Endometrial microvascular endothelial cells (primary cell): ENCODE measurements around the gene SPRYD3. TPM values are rescaled to one million over a fixed set of nuclear protein-coding genes. Genes with fewer than 3 reads are reported as not detected.

Source experiments
- in situ Hi-C: cut with HindIII; loops from 2 replicates; pipeline ENCODE4 v1.10.0; 2017; ENCODE audit warnings: low sequenced_read_pairs, low pct_unique_long_range_greater_than_20kb; ENCODE audit errors: inconsistent ontology term
- total RNA-seq: library from RNA; depleted of rRNA; stranded (reverse); fragments of >200 nt; gene quantifications from one replicate; pipeline ENCODE4 v1.2.3, GENCODE V29; 2015; ENCODE audit errors: inconsistent ontology term

Gene SPRYD3
- total RNA-seq, 1 donor from 2014 or later = 34.1 TPM

DNA sequence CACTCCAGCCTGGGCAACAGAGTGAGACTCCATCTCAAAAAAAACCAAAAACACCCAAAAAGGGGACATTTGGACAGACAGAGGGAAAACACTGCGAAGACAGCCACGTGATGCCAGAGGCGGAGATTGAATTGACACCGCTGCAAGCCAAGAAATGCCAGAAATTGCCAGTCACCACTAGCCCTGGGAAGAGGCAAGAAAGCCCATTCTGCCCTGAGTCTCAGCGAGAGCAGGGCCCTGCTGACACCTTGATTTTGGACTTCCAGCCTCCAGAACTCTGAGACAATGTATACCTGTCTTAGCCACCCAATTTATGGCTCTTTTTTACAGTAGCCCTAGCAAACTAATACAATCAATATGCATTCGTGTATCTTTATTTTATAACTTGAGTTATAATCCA, 10.9 kb upstream of the SPRYD3 start:
- in situ Hi-C loops = no loop called here

DNA sequence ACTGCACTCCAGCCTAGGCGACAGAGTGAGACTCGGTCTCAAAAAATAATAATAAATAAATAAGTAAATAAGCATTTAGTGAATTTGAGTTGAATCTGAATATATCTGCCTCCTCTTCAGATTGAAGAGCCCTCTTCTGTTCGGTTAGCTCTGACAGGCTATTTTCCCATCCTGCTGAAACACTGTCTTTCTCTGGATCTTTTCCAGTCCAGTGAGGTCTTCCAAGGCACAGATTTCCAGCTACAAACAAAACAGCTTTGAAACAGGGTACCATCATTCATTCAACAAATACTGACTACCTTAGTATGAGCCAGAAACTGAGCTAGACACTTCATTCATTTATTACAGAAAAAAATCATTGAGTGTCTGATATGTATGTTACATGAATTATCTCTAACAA, 7.2 kb upstream of the SPRYD3 start:
- in situ Hi-C loops = no loop called here

DNA sequence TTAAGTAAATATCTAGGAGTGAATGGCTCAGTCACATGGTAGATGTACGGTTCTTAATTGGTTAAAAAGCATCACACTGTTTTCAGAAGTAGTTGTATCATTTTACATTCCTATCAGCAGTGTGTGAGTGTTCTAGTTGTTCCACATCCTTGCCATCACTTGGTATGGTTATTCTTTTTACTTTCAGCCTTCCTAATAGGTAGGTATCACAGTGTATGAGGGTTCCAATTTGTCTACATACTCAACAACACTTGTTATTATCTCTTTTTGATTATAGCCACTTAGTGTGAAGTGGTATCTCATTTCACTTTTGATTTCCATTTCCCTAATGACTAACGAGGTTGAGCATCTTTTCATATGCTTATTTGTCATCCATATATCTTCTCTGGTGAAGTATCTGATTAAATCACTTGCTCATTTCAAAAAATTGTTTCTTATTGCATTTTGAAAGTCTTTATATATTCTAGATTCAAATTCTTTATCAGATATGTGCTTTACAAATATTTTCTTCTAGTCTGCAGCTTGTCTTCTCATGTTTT, 3.5 kb upstream of the SPRYD3 start:
- in situ Hi-C loops = no loop called here

DNA sequence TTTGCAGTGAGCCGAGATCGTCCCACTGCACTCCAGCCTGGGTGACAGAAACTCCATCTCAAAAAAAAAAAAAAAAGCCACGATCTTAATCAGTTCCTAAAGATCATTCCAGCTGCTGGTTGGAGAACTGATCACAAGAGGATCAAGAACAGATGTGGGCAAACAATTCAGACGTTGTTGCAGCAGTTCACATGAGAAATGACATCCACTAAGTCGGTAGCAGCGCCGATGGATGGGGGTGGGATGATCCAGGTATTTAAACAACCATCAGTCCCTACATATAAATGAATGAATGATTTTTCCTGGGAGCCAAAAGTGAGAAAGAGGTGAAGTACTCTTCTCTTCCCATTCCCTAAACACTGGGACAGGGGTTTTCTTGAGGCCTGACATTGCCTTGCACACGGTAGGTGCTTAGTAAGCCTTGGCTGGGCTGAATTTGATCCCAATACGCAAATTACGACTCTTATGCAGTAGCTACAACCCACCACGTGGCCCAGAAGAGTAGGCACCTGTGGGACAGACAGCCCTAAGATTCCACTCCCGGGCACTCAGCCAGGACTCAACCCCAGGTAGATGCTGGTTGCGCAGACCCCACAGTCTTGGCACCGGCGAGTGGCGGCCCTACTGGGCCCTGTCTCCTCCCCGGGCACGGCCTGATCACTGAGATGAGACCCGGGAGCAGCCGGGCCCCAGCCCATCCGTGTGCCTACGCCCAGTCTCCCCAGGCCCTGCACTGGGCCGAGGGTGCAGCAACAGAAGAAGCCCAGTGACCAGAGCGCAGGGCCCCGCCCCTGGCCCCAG, 565 bp downstream of the SPRYD3 start:
- in situ Hi-C loops = no loop called here

DNA sequence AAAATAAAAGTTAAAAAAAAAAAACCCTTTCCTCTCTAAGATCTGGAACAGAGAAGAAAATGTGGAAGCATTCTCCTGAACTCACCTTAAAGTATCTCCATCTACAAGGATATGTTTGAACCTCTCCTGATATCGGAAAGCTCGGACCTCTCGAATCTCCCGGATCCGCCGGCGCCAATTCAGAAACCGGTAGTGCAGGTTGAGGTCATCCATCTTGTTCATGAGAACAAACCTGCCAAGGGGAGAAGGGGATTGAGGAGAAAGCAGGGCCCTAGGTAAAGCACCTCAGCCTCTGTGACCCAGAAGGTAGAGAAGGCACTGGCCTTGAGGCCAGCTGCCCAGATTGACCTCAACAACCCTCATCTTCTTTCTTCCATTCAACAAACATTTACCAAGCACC, 2.2 kb downstream of the SPRYD3 start:
- in situ Hi-C loops = no loop called here

DNA sequence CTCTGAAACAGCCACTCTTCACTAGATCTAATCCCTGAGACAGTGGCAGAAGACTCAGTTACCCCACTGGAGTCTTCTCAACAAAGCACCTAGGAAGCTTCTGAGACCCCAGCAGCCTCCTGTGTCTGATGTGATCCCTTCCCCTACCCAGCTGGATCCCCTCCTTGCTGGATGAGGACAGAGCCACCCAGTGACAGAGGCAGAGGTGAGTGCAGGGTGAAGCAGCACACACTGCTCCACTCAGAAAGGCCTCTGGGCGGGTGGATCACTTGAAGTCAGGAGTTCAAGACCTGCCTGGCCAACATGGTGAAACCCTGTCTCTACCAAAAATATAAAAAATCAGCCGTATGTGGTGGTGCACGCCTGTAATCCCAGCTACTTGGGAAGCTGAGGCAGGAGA, 2.7 kb downstream of the SPRYD3 start:
- in situ Hi-C loops = no loop called here

DNA sequence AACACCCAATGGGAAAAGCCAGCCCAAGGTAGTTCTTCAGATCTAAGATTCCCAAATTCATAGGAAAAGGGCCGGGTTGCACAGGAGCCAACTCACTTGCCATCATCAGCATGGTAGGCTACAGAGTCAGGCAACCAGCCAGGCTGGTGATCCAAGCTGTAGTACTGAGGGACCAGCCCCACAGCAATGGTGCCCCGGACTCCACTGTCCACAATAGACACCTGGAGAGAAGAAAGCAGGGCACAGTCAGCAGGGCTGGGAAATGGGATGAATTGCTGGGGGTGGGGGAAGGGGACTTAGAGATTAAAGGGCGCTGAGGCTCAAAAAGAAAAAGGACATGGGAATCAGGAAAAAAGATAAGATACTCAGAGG, 4.2 kb downstream of the SPRYD3 start:
- in situ Hi-C loops = no loop called here

DNA sequence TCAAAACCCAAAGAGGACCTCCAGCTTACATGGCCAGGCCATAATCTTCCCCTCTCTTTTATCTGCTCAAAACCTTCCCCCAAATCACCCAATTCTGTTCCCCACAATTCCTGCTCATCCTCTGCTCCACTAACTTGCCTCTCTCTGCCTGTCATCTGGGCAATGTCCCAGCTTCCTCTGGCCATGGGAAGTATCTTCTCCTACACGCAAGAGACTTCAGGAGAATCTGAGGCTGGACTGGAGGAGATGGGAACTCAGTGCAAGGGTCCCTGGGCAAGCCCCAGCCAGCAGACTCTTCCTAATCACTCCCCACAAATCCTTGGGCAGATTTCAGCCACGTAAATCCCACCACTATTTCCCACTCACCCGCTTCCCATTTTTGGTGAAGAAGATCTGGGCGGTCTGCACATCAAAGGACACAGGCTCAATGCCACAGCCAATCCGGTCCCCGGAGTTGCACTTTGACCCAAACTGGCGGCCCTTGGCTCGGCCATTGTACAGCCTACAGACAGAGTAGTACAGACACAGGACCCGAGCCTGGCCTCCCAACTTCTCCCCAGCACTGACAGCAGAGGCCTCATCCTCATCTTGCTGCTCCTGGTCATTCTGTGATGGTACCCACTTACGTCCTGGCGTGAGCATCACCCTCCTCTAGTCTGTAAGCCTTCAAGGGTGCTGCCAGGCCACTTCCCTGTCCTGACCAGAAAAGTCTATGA, 4.7 kb downstream of the SPRYD3 start:
- in situ Hi-C loops = no loop called here

DNA sequence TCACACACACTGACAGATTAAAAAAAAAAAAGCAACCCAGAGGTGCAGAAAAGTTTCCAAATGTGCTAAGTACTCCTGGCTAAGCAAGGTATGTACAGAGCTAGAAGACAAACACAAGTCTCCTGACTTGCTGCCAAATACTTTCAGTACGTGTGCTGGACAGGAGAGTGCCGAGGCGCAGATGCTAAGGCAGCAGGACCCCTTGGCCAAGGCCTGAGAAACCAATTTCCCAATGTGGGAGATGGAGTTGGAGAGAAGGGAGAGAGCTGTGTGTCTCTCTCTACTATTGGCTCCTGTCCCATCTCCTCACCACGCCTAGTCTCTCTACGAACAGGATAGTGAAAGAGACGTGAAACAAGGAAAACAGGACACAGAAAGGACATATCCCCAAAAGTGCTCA, 5.3 kb downstream of the SPRYD3 start:
- in situ Hi-C loops = no loop called here

DNA sequence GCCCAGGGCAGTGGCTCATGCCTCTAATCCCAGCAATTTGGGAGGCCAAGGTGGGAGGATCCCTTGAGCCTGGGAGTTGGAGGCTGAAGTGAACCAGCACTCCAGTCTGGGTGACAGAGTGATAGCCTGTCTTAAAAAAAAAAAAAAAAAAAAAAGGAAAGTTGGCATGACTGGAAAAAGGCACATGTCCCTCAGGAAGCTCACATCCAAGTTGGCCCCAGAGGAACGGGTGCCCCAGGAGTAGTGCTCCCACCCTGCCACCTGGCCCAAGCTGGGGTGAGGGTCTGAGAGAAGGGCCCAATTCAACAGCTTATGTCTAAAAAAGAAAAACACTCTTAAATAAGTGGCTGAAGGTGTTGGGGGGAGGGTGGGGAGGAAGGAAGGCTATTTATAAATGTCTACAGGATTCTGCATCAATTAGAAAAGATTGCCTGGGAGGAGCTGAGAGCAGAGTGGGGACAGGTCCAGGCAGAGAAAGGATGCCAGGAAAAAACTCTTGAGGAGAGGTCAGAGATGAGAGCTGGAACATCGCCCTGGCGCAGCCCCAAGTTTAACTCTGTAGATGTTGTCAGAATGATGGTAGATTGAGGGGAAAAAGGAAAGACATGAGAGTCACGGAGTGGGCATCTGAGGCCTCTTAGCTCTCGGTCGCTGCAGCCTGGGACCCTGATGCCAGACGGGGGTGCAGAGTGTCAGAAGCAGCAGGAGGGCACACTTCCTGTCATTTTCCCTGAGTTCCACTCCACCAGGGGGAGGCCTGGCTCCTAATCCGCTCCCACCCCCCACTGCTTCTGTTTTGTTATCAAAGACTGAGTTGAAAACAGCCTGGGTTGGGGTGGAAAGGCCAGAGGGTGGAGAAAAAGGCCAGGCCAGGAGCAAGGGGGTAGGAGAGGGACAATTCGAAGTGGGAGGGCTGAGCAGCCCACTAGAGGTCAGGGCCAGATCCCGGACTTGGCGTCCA, 7.3 kb downstream of the SPRYD3 start:
- in situ Hi-C loops = no loop called here

DNA sequence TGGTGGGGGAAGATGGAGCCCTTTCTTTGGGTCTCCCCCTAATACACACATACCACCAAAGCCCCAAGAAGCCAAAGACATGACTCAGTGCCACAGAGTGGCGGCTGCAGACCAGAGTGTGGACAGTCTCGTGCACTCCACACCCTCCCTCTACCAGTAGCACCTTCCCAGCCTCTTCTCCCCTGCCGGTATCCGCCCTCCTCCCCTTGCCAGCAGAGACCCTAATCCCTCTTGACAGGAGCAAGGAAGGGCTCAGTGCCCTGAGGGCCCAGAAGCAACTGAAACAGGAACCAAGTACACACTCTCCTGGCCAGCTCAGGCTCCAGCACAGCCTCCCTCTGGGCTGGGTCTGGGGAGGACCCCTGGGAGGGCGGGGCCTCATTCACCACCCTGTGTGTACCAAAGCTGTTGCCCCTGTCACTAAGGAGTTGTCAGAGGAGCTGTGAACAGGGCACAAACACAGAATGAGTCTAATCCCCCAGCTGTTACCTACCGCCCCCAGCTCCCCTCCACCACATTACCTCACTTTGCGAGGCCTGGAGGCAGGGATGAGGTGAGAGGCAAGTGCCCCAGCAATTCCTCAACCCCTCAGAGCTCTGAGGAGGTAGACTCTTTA, 8.2 kb downstream of the SPRYD3 start:
- in situ Hi-C loops = no loop called here

DNA sequence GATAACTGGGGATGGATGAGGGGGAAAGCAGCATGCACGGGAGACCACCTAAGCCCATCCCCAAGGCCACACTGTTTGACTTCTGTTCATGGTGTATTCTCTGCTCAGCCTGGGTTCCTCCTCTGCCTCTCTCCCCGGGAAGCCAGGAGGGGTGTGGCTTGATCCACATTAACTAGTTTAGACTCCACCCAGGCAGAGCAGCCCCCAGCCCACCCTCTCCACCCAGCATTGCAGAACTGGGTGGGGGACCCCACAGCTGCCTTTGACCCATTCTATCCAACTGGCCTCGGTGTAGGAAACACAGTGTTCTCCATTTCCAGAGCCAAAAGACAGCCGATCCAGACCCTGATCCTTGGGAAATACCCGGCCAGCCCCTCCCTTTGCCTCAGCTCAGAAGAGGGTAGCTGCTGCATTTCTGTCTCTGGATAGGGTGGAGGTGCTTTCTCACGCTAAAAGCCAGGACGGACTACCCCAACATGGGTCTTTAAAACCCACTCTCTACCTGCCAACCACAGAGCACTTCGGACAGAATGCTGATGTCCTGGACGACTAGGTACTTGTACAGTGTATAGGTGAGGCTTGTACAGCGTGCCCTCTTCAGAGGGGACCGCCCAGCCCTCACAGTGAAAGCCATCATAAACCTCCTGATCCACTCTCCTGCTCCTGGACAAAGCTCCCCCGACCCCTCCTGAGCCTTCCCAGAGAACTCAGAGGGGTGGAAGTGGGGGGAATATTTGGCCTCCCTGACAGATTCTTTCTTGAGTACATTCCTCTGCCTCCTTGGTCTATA, 9.4 kb downstream of the SPRYD3 start:
- in situ Hi-C loops = no loop called here

DNA sequence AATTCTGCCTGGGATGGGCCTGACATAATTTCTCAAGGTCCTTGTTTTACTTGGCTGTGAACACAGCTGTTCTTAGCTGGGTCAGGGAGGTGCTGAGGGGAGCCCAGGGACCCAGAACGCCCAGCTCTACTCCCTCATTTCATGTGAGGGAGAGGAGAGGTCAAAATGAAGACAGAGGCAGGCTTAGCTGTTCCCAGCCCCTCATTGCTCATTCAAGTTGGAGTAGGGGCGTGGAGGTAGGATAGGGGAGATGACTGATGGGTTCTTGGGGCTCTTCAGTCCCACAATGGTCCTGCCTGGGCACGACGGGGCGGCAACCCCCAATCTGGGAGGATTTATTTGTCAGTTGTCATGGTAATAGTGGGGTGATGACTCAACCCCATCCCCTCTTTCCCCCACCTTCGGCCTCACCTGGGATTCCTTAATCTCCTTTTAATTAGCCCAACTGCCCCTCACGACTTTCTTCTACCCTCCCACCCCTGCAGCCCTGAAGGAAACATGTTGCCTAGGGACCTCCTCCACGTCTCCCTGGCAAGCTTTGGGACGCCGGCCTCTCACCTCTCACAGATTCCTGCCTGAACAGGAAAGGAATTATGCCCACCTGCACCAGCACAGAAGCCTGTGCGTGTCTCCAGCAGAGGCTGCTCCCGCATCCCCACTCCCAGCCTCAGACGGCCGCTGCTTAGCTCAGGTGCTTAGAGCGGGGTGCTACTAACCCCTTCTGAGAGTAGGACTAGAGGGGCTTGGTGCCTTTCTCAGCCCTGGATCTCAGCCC, 10.2 kb downstream of the SPRYD3 start:
- in situ Hi-C loops = no loop called here

DNA sequence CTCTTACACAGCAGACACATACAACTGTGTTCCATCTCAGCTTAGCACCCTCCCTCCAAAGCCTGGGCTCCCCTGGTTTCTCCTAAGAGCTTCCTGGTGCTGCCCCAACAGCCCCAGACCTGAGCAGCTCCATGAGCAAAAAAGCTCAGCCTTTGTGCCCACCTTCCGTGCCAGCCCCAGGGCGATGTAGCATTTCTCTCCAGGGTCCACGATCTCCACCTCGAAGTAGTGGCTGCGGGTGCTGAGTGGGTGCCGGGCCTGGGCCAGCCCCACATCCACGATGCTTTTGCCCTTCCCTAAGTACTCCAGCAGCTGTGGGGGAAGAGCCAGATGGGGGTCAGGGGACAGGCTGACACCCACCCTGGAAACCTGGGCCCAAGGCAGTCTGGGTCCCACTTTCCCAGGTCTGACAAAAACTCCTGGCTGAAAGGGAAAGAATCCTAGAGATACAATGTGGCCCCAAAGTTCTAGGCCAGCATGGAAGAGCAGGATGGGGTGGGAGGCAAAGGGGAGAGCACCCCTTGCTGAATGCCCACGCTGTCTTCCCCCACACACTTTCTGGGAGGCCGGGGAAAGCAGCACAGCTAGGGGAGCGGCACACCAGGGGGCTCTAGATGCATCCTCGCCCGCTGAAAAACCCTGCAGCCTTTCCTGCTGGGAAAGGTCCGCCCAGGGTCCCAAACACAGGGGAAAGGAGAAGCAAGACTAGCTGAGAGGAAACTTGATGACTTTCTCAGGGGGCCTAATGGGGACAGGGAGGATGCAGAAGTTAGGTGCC, 11.0 kb downstream of the SPRYD3 start:
- in situ Hi-C loops = no loop called here

DNA sequence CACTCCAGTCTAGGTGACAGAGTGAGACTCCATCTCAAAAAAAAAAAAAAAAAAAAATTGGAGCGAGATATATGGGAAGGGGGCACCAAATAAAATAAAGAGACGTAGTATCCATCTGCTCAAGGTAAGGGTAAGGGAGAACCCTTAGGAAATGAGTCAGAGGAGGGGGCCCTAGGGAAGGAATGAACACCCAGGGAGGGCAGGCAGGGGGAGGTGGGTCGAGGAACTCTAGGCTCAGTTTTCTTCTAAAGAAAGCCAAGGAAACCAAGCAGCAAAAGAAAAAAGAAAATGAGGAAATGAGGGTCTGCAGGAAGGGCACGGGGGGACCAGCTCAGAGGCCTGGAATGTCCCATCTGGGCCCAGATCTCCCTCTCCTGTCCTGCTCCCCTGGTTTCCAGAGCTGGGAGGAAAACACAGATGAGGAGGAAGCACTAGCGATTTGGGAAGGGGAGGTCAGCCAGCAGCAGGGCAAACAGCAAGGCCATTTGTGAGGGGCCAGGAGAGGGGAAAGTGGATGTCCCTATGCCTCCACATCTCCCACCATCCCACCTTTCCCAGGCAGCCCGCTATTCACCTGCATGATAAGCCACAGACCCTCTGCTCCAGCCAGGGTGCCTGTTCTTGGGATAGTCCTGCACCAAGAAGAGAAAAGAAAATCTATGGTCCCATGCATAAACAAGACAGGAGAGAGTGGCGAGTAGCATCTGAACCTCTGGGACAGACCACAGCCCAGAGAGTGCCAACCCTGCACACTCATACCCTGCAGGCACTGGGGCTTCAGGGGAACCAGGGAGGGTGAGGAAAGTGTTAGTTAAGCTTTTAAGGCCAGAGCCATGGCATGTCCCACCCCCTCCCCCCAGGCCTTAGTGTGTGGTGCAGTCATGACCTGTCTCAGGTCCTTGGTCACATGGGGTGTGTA, 11.9 kb downstream of the SPRYD3 start:
- in situ Hi-C loops = no loop called here
